Jurkat, Clone E6-1 (cell line): Measurements from ENCODE around the gene NELFB.
"Not testable (repeated sequence)": the region's sequence is repeated elsewhere in the genome, so short reads cannot be mapped to it uniquely, and the experiment has no call there.

ENCODE experiments used
- DNase-seq: peaks from one replicate; pipeline ENCODE4 v3.0.0-alpha.2; 2011; ENCODE audit warnings: low read depth, low spot score
- H3K4me3 ChIP-seq: 2 replicates; pipeline ENCODE4 v1.5.1; 2011; ENCODE audit warnings: mild to moderate bottlenecking, low read length, control low read depth, moderate library complexity

NELFB gene

DNA sequence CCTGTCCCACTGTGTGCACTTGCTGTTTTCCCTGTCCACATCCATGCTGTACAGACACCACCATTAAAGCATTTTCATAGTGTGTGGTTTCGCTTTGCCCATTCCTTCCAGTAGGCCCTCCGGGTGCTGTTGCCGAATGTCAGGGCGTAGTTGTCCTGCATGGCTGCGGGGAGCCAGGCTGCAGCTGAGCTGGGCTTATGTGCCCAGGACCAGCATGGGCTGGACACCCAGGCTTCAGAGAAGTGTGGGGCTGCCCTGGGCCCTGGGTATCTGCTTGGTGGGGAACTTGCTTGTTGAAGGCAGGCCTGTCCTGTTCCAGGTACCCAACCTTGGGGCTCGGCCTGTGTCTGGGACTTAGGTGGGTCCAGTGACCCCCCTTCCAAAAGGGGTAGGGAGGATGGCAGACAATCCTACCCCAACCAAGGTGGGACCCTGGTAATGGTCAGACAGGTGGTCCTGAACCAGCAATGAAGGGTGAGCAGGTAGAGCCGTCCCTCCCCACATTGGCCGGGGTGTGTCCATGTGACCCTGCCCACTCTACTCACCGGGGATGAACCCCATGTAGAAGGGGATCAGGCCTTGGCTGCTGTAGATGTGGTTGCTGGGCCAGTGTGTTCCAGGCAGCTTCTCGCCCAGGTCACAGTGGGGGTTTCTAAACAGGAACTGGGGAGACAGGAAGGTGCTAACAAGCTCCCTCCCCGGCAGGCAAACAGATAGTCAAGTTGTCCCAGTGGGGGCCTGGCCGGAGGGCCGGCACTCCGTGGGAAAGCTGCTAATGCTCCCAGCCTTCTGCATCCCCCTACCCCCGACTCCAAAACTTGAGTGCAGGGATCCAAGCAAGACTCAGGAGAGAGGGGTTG is 11.3 kb upstream of the NELFB start:
- H3K4me3 ChIP-seq: no peak overlapping the region
- no peak for DNase-seq

DNA sequence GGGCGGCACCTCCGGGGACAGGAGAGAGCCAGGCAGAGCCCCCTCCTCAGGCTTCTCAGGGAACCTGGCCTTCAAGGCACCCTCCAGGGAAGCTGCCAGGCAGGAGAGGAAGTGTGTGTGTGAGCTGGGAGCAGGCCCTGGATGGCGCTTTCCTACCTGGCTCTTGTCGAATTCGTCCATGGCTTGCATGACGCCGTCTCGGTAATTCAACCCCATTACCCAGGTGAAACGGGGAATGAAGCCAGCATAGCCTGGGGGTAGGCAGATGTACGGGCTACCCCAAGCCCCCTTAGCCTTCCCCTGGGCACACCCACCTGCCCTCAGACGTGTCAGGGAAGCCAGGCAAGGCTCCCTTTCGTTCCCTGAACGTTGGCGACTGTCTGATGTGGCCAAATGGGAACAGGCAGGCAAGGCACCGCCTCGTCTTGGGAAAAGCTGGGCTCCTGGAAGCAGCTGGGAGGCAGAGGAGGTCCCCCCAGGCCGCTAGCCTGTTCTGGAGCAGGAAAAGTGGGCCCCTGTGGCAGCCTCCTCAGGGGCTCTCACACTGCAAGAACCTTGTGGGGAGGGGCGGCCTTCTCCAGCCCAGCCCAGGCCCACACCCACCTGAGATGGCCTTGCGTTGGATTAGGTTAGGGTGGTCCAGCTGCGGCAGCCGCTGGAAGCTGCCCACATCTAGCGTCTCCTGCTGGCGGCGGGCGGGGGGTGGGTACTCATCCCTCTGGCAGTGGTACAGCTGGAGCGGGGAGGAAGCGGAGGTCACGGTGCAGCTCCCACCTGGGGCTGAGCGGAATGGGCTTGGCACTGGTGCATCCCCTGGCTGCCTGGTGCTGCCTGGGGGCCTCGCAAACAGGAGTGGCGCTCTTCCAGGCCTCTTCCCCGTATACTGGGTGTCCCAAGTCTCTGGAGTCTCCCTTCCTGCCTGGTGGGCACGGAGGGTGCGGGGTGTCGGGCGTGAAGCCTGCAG is 10.4 kb upstream of the NELFB start:
- DNase-seq: no peak
- no peak overlapping the region for H3K4me3 ChIP-seq

GRCh38 chr9:137245450-137246421 is 9.4 kb upstream of the NELFB start:
- DNase-seq: no peak
- no peak overlapping the region for H3K4me3 ChIP-seq

DNA sequence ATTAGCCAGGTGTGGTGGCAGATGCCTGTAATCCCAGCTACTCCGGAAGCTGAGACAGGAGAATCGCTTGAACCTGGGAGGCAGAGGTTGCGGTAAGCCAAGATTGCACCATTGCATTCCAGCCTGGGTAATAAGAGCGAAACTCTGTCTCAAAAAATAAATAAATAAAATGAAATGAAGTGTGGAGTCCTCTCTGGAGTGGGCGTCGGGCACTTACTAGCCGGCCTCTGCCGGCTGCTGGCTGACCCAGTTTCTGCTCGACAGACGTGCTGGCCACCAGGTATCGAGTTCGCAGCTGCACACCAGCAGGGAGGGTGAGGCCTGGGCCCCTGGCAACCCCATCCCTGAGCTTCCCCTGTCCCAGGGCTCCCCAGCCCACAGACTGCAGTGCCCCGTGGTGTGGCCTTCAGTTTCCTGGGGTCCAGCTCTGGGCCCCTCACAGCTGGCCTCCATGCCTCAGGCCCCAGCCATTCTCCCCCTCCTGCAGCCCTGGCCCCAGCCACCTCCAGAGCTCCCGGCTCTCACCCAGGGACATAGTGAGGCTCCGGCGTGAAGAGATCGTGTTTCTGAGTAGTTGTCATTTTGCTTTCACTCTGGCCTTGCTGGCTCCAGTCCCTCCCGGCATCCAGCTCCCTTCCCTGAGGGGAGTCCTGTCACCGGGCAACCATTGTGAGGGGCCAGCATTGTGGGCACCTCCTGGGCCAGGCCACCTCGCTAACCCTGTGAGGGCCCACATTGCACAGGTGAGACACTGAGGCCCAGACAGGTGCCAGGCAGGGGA is 7.8 kb upstream of the NELFB start:
- H3K4me3 ChIP-seq: no peak overlapping the region
- no peak for DNase-seq

DNA sequence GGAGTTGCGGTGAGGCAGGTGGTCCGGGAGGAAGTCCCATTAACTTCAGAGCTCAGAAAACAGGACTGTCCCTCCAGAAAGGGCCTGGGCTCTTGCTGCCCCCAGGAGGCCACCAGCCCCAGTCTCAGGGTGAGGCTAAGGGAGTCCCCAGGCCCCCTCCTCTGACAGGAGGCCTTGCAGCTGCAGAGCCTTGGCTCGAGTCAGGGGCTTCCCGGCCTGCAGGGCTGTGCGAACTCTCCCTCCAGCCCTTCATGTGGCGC is 7.3 kb upstream of the NELFB start:
- H3K4me3 ChIP-seq: no peak overlapping the region
- DNase-seq: no peak

- H3K4me3 ChIP-seq: no peak overlapping the region
- no peak for DNase-seq
Observed at GRCh38 chr9:137250329-137251193, 4.6 kb upstream of the NELFB start.

GRCh38 chr9:137251194-137251461 is 4.0 kb upstream of the NELFB start, which contains the start of gene STPG3:
Gene STPG3 (plus strand): TSS chr9:137251286. CDS start chr9:137251287, 1 bp downstream.
- DNase-seq: no peak
- H3K4me3 ChIP-seq: no peak within 1 kb of the TSS

DNA sequence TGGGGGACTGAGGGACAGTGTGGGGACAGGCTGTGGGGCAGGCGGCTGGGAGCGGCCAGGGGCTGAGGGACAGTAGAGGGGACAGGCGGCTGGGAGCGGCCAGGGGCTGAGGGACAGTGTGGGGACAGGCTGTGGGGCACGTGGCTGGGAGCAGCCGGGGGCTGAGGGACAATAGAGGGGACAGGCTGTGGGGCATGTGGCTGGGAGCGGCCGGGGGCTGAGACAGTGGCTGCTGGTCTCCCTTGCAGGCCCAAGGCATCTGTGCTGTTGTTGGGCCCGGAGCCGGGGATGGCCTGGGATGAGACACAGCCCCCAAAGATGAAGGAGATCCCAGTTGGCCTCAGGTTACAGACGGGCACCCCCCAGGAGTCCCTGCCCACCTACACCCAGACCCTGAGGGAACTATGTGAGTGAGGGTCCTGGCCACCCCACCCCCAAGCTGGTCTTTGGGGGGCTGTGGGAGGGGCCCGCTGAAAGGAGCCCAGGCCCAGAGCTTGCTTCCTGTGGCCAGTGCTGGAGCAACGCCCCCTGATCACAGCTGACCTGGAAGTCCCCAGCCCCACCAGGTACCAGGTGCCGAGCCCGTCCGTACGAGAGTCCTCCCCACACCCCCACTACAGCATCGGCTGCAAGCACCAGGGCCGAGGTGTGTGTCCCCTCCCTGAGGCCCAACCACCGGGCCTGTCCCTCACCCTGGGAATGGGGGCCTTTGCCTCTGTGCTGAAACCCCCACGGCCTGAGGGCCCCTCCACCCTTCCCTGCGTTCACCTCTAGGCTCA is 3.4 kb upstream of the NELFB start:
- H3K4me3 ChIP-seq: no peak overlapping the region
- no peak for DNase-seq

DNA sequence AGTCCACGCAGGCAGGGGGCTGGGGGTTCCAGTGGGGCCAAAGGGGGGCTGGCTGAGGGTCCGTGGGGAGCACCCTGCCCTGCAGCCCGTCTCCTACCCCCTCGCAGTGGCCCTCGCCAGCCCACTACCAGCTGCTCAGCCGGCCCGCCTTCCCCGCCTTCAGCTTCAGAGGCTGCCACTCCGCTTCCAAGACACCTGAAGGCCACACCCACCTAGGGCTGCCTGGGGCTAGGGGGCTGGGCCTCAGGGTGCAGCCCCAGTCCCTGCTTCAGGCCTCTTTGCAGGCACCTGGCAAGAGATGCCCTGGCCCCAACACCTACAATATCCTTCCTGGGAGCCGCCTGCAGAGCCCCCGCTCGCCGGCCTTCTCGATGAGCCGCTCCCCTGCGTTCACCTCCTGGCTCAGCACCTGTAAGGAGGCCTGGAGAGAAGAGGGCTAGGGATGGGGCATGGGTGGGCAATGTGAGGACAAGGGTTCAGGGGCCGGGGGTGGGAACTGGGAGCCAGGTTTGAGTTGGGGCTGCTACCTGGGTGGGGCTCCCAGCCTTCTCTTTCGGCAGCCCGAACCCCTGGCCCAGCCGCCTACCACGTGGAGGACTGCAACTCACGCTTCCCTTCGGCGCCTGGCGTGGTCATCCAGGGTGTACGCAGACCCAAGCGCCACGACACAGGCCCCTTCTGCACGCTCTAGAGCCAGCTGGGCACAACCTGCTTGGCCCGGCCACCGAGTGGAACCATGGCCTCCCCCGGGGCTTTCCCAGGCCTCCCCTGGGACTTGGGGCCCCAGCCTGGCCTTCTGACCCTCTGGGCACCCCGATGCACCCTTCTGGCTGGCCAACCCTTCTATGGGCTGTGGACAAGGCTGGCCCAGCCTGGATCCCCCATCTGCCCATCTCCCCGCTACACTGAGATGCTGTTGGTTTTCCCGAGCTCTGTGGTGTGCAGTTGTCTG is 2.3 kb upstream of the NELFB start:
- DNase-seq: no peak
- no peak overlapping the region for H3K4me3 ChIP-seq

DNA sequence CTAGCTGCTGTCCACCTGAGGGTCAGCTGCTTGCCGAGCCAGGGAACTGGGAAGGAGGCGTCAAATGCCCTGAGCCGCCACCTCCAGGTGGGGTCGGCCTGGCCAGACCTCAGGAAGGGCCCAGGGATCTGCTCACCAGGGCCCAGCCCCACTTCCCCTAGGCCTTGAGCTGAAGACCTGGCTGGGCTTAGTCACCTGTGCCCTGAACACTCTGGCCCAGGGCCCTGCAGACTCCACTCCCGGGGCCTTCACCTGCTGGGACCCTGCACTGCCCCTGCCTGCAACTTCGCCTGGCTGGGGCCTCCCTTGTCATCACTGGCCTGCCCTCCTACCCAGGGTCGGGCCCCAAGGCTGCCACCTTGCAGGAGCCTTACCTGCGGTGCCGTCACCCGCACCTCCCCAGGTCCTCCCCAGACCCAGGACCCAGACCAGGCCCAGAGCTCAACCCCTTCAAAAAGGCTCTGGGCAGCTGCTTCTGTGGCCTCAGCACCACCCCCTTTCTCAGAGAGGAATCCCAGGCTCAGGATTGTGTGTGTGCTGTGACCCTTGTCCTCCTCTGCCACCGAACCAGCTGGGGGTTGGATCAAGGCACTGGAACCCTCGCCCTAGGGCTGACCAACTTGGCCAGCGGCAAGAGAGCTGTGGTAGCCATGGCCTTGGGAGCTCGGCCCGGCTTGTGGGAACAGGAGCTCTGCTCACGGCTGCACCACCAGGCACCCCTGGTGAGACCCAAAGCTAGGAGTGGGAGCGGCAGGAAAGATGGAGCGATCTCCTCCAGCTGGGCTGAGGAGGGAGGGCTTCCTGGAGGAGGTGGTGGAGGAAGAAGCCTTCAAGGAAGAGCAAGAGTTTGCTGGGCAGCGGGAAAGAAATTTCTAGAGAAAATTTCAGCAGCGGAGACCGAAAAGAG is 1.2 kb upstream of the NELFB start:
- peak overlapping the region; percentile 73 for H3K4me3 ChIP-seq
- no peak for DNase-seq

DNA sequence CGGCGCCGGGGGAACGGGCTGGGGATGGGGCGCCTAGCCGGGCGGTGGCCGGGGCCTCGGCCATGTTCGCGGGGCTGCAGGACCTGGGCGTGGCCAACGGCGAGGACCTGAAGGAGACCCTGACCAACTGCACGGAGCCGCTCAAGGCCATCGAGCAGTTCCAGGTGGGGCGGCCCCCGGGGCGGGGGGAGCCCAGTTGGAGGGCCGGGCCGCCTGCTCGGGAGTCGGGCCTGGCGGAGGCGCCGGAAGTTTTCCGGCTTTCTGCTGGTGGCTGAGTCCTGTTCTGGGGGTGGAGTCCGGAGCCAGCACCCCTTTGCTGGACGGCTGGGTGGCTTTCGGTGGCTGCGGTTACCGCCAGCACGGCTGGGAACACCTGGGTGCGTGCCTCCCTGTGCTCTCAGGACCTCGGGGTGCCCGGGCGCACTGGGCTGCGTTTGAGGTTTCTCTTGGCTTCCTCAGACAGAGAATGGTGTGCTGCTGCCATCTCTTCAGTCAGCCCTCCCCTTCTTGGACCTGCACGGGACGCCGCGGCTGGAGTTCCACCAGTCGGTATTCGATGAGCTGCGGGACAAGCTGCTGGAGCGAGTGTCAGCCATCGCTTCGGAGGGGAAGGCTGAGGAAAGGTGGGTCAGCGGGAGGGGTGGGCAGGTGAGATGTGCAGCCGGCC is 454 bp downstream of the NELFB start:
- H3K4me3 ChIP-seq: peak overlapping the region; percentile 90
- no peak for DNase-seq

DNA sequence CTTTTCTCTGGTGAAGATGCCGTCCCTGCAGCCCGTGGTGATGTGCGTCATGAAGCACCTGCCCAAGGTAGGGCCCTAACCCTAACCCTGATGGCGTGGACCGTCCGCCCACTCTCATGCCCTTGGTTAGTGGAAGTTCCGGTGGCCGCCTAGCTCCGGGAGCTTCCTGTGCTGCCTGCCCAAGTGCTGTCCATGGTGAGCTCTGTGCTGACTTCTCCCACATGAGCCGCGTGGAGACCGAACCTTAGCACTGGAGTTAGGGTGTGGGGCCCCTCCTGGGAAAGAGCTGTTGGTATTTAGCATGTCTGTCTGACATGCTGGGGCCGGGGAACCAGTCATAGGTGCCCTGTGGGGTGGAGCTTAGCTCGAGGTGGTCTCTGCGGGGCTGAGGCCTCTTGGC is 1.2 kb downstream of the NELFB start:
- peak overlapping the region; percentile 90 for H3K4me3 ChIP-seq

GRCh38 chr9:137256856-137257255 is 1.7 kb downstream of the NELFB start:
- H3K4me3 ChIP-seq: no peak overlapping the region
- no peak for DNase-seq

More for the DNA sequence above, 1.2 kb downstream of the NELFB start:
- no peak for DNase-seq

GRCh38 chr9:137262173-137262908 is 7.2 kb downstream of the NELFB start:
- H3K4me3 ChIP-seq, DNase-seq: not testable (repeated sequence)
